GM23338 (cell line): Measurements from ENCODE around the gene GPRC6A. TPM values are rescaled to one million over a fixed set of nuclear protein-coding genes. Genes with fewer than 3 reads are reported as not detected.
A peak's percentile ranks its signal among the peaks of the same experiment; 100 is the strongest.

ENCODE experiments used
- ATAC-seq: fragments of 200-7000 bp; cut with Tn5 transposase; 3 replicates; pipeline ENCODE4 v1.9.1; 2020
- DNase-seq: peaks from one replicate; pipeline ENCODE4 v3.0.0-alpha.2; 2015; ENCODE audit warnings: low spot score
- H2AFZ ChIP-seq: fragments of 200-600 bp; sonication (generic); 2 replicates; pipeline ENCODE4 v1.8.0; 2016; ENCODE audit warnings: antibody characterized with exemption, mild to moderate bottlenecking, moderate library complexity
- H3F3A ChIP-seq: fragments of 200-600 bp; sonication (generic); replicated peaks from 2 replicates; pipeline ENCODE4 v1.8.0; 2017; ENCODE audit warnings: antibody characterized with exemption, mixed run types, low read depth
- H3K27ac ChIP-seq: fragments of 200-600 bp; sonication (generic); 2 replicates; pipeline ENCODE4 v1.6.1; 2016; ENCODE audit warnings: low read depth
- H3K27me3 ChIP-seq: fragments of 200-600 bp; sonication (generic); 2 replicates; pipeline ENCODE4 v1.8.0; 2016; ENCODE audit warnings: mild to moderate bottlenecking, mixed run types, moderate library complexity; ENCODE audit not compliant: insufficient read depth
- H3K36me3 ChIP-seq: fragments of 200-600 bp; sonication (generic); 2 replicates; pipeline ENCODE4 v1.8.0; 2016; ENCODE audit warnings: mild to moderate bottlenecking; ENCODE audit not compliant: insufficient read depth
- H3K4me1 ChIP-seq: fragments of 200-600 bp; sonication (generic); 2 replicates; pipeline ENCODE4 v1.8.0; 2016; ENCODE audit warnings: mild to moderate bottlenecking, moderate library complexity; ENCODE audit not compliant: insufficient read depth
- H3K4me2 ChIP-seq: fragments of 200-600 bp; sonication (generic); 2 replicates; pipeline ENCODE4 v1.7.1; 2017; ENCODE audit warnings: mixed run types
- H3K4me3 ChIP-seq: fragments of 200-600 bp; sonication (generic); 2 replicates; pipeline ENCODE4 v1.6.1; 2016; ENCODE audit warnings: mixed run types
- H3K79me2 ChIP-seq: fragments of 200-600 bp; sonication (generic); replicated peaks from 2 replicates; pipeline ENCODE4 v1.8.0; 2017; ENCODE audit warnings: mild to moderate bottlenecking; ENCODE audit not compliant: insufficient read depth
- H3K9me2 ChIP-seq: fragments of 200-600 bp; sonication (generic); 2 replicates; pipeline ENCODE4 v1.8.0; 2017; ENCODE audit not compliant: insufficient read depth
- H4K20me1 ChIP-seq: fragments of 200-600 bp; sonication (generic); replicated peaks from 2 replicates; pipeline ENCODE4 v1.8.0; 2017; ENCODE audit warnings: mild to moderate bottlenecking; ENCODE audit not compliant: insufficient read depth
- H3K27ac Mint-ChIP-seq: 2 replicates; pipeline ENCODE4 v1.8.0; 2020; ENCODE audit warnings: inconsistent platforms, mild to moderate bottlenecking, moderate library complexity, mixed read lengths
- H3K27me3 Mint-ChIP-seq: 3 replicates; pipeline ENCODE4 v1.8.0; 2022; ENCODE audit warnings: low read depth, mild to moderate bottlenecking, moderate library complexity, mixed read lengths, inconsistent platforms; ENCODE audit not compliant: insufficient read depth, poor library complexity
- H3K36me3 Mint-ChIP-seq: 3 replicates; pipeline ENCODE4 v1.8.0; 2021; ENCODE audit warnings: low read depth, mild to moderate bottlenecking, inconsistent platforms, moderate library complexity, mixed read lengths
- H3K4me1 Mint-ChIP-seq: 3 replicates; pipeline ENCODE4 v1.8.0; 2020; ENCODE audit warnings: mild to moderate bottlenecking, inconsistent platforms, mixed read lengths
- H3K4me3 Mint-ChIP-seq: 3 replicates; pipeline ENCODE4 v1.8.0; 2021; ENCODE audit warnings: moderate library complexity, mild to moderate bottlenecking, inconsistent platforms, mixed read lengths
- H3K9me3 Mint-ChIP-seq: 3 replicates; pipeline ENCODE4 v1.8.0; 2020; ENCODE audit warnings: moderate library complexity, mild to moderate bottlenecking, inconsistent platforms, mixed read lengths
- POLR2AphosphoS5 ChIP-seq: IDR thresholded peaks from 2 replicates; pipeline ENCODE4 v1.6.1; 2016; ENCODE audit warnings: antibody characterized with exemption, low read depth
- ZNF114 ChIP-seq: fragments of 250-450 bp; sonication (Bioruptor Pico); IDR thresholded peaks from 2 replicates; pipeline ENCODE4 v1.5.0; 2020; ENCODE audit warnings: mild to moderate bottlenecking, moderate library complexity
- long read RNA-seq: library from polyadenylated mRNA; unstranded; transcript quantifications from one replicate; pipeline ENCODE4 v2.0.0, GENCODE V29; 2020; ENCODE audit not compliant: unreplicated experiment
- polyA plus RNA-seq: library from polyadenylated mRNA; unstranded; fragments of >200 nt; fragmentation: Nextera tagmentation; extraction: Ambion mirVana; gene quantifications from 2 replicates; pipeline ENCODE4 v1.2.1, GENCODE V29; 2016
- total RNA-seq: library from RNA; depleted of rRNA; stranded (reverse); fragments of >200 nt; shearing (Covaris generic); gene quantifications from 2 replicates; pipeline ENCODE4 v1.2.3, GENCODE V29; 2014; rRNA removed
- TF ChIP-seq, protein P1 (sequence below), 2 experiments: fragments of 200-600 bp in 1 of 2; sonication (generic) in 1 of 2; conservative IDR thresholded peaks; 2 replicates each; pipeline versions ENCODE4 v1.5.1 to v1.6.1; 2016 to 2017; ENCODE audit warnings: antibody characterized with exemption in 2 of 2, low read depth in 2 of 2, mild to moderate bottlenecking in 2 of 2, moderate library complexity in 1 of 2
- TF ChIP-seq, protein P2 (sequence below): fragments of 250-450 bp; sonication (Bioruptor Pico); IDR thresholded peaks from 2 replicates; pipeline ENCODE4 v1.5.0; 2020; ENCODE audit warnings: mild to moderate bottlenecking, moderate library complexity

GPRC6A gene, protein sequence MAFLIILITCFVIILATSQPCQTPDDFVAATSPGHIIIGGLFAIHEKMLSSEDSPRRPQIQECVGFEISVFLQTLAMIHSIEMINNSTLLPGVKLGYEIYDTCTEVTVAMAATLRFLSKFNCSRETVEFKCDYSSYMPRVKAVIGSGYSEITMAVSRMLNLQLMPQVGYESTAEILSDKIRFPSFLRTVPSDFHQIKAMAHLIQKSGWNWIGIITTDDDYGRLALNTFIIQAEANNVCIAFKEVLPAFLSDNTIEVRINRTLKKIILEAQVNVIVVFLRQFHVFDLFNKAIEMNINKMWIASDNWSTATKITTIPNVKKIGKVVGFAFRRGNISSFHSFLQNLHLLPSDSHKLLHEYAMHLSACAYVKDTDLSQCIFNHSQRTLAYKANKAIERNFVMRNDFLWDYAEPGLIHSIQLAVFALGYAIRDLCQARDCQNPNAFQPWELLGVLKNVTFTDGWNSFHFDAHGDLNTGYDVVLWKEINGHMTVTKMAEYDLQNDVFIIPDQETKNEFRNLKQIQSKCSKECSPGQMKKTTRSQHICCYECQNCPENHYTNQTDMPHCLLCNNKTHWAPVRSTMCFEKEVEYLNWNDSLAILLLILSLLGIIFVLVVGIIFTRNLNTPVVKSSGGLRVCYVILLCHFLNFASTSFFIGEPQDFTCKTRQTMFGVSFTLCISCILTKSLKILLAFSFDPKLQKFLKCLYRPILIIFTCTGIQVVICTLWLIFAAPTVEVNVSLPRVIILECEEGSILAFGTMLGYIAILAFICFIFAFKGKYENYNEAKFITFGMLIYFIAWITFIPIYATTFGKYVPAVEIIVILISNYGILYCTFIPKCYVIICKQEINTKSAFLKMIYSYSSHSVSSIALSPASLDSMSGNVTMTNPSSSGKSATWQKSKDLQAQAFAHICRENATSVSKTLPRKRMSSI
- total RNA-seq (0.21 TPM in 1 of 2 replicates, not detected in the other), polyA plus RNA-seq (0.31 and 0.45 TPM in 2 replicates)
- long read RNA-seq, partial matches to known transcripts = 0 of 1 reads
- long read RNA-seq, other reads (novel, unspliced or antisense) = 1 of 1 reads

DNA sequence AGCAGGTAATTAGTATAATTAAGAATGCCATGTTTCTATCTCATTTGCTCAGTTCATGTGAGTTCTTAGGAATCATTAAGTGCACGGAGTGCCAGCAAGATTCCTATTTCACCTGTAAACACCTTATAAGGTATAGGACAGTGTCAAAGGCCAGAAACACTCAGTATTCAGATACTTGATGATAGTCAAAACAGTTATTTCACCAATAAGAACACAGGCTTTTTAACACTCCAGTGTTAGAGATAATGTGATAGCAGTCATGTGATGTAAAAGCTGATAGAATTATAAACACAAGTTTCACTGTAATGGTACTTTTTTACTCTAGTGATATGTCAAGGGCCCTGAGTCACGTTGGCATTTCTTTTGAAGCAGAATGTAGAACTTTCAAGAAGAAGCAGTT is at the start of gene GPRC6A:
Gene GPRC6A (minus strand): TSS at position 101 of the 400 bp plus-strand sequence. CDS start 70 bp downstream, at position 31.
- Mint-ChIP-seq H3K36me3 (peaks cover under 1% of the 10 kb centered on the region; the same call in 1 of the 3 replicates), H3K9me3 (peaks cover 5% of the 10 kb centered on the region; the same call in 1 of the 3 replicates), H3K4me3 (peak within 1 kb of the TSS; percentile 36), H3K4me1 (peaks cover 19% of the 10 kb centered on the region), H3K27ac (peak within 1 kb of the TSS; percentile 93), H3K27me3 (no peaks in the 10 kb centered on the region)
- Histone ChIP-seq H3F3A (no peaks in the 10 kb centered on the region), H3K27me3 (no peaks in the 10 kb centered on the region), H3K79me2 (no peaks in the 10 kb centered on the region), H3K27ac (peak within 1 kb of the TSS; percentile 39), H3K4me1 (peaks cover 19% of the 10 kb centered on the region), H3K9me2 (no peaks in the 10 kb centered on the region), H3K36me3 (no peaks in the 10 kb centered on the region), H4K20me1 (no peaks in the 10 kb centered on the region), H3K4me3 (peak within 1 kb of the TSS; percentile 5; the same call in 1 of the 2 replicates), H2AFZ (no peak within 1 kb of the TSS), H3K4me2 (peak within 1 kb of the TSS; percentile 41)
- 0 out of 3 replicates have a peak, but pooled peaks have one; percentile 28 for ATAC-seq
- DNase-seq = peak; percentile 5
- TF ChIP-seq, protein P1, sequence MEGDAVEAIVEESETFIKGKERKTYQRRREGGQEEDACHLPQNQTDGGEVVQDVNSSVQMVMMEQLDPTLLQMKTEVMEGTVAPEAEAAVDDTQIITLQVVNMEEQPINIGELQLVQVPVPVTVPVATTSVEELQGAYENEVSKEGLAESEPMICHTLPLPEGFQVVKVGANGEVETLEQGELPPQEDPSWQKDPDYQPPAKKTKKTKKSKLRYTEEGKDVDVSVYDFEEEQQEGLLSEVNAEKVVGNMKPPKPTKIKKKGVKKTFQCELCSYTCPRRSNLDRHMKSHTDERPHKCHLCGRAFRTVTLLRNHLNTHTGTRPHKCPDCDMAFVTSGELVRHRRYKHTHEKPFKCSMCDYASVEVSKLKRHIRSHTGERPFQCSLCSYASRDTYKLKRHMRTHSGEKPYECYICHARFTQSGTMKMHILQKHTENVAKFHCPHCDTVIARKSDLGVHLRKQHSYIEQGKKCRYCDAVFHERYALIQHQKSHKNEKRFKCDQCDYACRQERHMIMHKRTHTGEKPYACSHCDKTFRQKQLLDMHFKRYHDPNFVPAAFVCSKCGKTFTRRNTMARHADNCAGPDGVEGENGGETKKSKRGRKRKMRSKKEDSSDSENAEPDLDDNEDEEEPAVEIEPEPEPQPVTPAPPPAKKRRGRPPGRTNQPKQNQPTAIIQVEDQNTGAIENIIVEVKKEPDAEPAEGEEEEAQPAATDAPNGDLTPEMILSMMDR (conservative IDR thresholded peaks at IDR 0.05; ENCODE audit: low read depth in 2 of 2) = no peak
- TF ChIP-seq ZNF114 (CRISPR knock-in tag) = no peak
- TF ChIP-seq POLR2AphosphoS5 = no peak

DNA sequence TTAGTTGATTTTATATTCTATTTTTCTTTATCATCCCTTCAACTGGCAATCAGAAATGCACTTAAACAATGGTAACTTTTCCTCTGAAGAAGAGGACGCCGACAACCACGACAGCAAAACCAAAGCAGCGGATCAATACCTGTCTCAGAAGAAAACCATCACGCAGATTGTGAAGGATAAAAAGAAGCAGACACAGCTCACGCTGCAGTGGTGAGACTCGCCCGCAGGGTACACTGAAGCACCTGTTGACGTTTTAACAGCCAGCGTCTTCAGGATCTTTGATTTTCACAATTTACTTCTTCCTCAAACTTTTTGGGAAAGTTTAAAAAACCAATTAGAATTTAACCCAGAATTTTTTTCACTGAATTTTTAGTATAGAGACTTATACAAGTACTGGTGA is 48.9 kb upstream of the GPRC6A start:
- Histone ChIP-seq H3K9me2 (no peaks in the 10 kb centered on the region; the same call in 1 of the 2 replicates), H4K20me1 (0 out of 2 replicates have a peak, but pooled peaks cover 3% of the 10 kb centered on the region), H3K4me2 (peak overlapping the region; percentile 89), H2AFZ (peak overlapping the region; percentile 88), H3K27me3 (peaks cover 63% of the 10 kb centered on the region), H3K4me3 (peak overlapping the region; percentile 74), H3K36me3 (no peaks in the 10 kb centered on the region), H3K27ac (no peak overlapping the region), H3K4me1 (no peaks in the 10 kb centered on the region), H3F3A (no peaks in the 10 kb centered on the region), H3K79me2 (no peaks in the 10 kb centered on the region)
- Mint-ChIP-seq H3K36me3 (no peaks in the 10 kb centered on the region; the same call in 1 of the 3 replicates), H3K27ac (no peak overlapping the region), H3K4me1 (peaks cover 8% of the 10 kb centered on the region), H3K4me3 (peak overlapping the region; percentile 82), H3K9me3 (peaks cover 6% of the 10 kb centered on the region; the same call in 2 of the 3 replicates), H3K27me3 (peaks cover 35% of the 10 kb centered on the region)
- ATAC-seq (peak; percentile 42), DNase-seq (peak; percentile 43)
- TF ChIP-seq, protein P2, sequence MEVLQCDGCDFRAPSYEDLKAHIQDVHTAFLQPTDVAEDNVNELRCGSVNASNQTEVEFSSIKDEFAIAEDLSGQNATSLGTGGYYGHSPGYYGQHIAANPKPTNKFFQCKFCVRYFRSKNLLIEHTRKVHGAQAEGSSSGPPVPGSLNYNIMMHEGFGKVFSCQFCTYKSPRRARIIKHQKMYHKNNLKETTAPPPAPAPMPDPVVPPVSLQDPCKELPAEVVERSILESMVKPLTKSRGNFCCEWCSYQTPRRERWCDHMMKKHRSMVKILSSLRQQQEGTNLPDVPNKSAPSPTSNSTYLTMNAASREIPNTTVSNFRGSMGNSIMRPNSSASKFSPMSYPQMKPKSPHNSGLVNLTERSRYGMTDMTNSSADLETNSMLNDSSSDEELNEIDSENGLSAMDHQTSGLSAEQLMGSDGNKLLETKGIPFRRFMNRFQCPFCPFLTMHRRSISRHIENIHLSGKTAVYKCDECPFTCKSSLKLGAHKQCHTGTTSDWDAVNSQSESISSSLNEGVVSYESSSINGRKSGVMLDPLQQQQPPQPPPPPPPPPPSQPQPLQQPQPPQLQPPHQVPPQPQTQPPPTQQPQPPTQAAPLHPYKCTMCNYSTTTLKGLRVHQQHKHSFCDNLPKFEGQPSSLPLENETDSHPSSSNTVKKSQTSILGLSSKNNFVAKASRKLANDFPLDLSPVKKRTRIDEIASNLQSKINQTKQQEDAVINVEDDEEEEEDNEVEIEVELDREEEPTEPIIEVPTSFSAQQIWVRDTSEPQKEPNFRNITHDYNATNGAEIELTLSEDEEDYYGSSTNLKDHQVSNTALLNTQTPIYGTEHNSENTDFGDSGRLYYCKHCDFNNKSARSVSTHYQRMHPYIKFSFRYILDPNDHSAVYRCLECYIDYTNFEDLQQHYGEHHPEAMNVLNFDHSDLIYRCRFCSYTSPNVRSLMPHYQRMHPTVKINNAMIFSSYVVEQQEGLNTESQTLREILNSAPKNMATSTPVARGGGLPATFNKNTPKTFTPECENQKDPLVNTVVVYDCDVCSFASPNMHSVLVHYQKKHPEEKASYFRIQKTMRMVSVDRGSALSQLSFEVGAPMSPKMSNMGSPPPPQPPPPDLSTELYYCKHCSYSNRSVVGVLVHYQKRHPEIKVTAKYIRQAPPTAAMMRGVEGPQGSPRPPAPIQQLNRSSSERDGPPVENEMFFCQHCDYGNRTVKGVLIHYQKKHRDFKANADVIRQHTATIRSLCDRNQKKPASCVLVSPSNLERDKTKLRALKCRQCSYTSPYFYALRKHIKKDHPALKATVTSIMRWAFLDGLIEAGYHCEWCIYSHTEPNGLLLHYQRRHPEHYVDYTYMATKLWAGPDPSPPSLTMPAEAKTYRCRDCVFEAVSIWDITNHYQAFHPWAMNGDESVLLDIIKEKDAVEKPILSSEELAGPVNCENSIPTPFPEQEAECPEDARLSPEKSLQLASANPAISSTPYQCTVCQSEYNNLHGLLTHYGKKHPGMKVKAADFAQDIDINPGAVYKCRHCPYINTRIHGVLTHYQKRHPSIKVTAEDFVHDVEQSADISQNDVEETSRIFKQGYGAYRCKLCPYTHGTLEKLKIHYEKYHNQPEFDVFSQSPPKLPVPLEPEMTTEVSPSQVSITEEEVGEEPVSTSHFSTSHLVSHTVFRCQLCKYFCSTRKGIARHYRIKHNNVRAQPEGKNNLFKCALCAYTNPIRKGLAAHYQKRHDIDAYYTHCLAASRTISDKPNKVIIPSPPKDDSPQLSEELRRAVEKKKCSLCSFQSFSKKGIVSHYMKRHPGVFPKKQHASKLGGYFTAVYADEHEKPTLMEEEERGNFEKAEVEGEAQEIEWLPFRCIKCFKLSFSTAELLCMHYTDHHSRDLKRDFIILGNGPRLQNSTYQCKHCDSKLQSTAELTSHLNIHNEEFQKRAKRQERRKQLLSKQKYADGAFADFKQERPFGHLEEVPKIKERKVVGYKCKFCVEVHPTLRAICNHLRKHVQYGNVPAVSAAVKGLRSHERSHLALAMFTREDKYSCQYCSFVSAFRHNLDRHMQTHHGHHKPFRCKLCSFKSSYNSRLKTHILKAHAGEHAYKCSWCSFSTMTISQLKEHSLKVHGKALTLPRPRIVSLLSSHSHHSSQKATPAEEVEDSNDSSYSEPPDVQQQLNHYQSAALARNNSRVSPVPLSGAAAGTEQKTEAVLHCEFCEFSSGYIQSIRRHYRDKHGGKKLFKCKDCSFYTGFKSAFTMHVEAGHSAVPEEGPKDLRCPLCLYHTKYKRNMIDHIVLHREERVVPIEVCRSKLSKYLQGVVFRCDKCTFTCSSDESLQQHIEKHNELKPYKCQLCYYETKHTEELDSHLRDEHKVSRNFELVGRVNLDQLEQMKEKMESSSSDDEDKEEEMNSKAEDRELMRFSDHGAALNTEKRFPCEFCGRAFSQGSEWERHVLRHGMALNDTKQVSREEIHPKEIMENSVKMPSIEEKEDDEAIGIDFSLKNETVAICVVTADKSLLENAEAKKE (CRISPR knock-in tag) = no peak
- TF ChIP-seq, protein P1 (conservative IDR thresholded peaks at IDR 0.05; ENCODE audit: low read depth in 2 of 2) = 0 out of 4 replicates have a peak, but pooled peaks of 1 of the 2 experiments have one; percentile 19
